GM21447 (cell line): ENCODE results near the gene MTCL1.
A peak's percentile ranks its signal among the peaks of the same experiment; 100 is the strongest.

Source experiments
- ATAC-seq: cut with Tn5 transposase; IDR thresholded peaks from one replicate; pipeline ENCODE4 v1.9.1; 2021; ENCODE audit not compliant: unreplicated experiment

MTCL1 gene

DNA sequence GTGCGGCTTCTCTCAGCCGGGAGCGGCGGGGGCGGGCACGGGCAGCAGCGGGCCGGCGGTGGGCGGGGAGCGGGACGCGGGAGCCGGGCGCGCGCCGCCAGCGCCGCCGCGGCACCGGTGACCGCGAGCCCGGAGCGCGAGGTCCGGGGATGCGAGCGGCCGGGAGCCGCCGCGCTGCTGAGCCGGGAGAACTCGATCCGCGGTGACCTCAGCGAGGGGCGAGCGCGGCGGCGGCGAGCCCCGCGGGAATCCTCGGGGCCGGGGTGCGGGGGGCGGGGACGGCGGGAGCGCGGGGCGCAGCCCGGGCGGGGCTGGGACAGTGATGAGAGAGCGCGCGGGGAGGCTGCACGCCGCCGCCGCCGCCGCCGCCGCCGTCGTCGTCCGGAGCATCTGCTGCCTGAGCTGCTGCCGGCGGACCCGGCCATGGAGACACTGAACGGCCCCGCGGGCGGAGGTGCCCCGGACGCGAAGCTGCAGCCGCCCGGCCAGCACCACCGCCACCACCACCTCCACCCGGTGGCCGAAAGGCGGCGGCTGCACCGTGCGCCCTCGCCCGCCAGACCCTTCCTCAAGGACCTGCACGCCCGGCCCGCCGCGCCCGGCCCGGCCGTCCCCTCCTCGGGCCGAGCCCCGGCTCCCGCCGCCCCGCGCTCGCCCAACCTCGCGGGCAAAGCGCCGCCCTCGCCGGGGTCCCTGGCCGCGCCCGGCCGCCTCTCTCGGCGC, at the start of gene MTCL1:
TSS of gene MTCL1 (plus strand) at position 319 of the 723 bp plus-strand sequence. CDS start at position 424, 105 bp downstream.
- peak; percentile 39 for ATAC-seq

DNA sequence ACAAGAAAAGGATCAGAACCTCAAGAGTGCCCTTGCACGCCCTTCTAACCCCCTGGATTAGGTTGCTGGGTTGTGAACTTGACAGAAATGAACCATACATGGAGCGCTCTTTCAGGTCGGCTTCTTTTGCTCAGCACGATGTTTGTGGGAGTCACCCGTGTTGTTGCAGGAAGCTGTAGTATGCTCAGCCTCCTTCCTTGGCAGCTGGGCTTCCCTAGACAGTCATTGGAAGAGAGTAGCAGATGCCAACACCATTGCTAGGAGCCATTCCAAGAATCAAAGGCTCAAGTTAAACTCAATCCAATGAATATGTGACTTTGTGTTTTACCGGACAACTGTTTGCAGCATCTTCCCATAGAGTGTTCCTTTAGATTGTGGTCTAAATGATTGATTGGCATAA, 49.1 kb upstream of the MTCL1 start:
- no peak for ATAC-seq

DNA sequence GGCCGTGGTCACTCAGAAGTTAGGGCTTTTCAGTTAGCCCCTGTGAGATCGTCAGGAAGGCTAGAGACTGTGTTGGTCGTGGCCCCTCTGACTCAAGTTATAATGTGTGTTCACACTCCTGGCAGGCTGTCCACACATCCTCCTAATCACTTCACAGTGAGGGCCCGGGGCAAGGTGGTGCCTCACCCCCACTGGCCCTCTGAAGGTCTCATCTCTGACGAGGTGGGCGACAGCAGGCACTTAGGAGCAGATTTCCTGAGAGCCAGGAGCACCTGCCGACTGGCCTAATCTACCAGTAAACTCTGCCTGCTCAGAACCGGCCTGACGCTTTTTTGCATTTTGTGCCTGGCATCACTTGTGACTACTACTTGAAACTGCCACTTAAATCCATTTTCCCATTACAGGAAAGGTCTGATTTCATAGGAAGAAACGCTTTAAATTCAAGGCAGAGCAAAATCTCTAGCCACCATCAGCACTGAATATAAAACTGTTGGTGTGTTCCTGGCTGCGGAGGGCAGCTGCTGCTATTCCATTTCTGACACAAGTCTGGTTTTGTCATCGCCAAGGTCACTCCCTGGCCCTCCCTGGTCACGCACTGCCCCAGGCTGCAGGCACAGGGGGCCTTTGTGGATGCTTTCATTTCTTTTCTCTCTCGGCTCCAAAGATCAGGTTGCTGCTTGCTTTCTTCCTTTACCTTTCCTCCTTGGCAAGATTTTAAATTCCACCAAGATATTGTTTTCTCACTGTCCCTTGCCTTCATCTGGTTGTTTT, 48.1 kb upstream of the MTCL1 start:
- ATAC-seq = no peak

DNA sequence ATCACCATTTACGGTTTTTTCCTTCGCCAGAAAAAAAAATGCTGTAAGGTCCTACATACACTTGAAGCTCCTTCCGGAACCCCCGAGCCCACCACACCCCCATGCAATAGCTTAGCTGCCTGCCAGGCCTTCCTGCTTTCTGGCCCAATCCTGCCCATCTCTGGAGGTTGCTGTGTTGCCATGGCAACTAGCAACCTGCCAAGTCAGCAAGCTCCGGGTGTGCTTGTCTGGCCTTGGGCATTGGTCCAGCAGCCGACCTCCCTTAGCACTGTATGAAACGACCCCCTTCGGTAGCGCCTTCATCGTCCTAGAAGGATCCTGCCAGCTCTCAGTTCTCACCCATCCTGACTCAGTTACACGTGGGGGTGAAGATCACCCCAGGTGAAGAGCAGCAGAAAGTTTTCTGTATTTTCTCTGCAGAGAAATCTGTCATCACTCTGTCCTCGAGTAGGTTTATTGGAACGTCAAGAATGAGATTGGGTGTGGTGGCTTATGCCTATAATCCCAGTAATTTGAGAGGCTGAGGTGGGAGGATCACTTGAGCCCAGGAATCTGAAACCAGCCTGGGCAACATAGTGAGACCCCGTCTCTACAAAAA, 47.4 kb upstream of the MTCL1 start:
- ATAC-seq = no peak

DNA sequence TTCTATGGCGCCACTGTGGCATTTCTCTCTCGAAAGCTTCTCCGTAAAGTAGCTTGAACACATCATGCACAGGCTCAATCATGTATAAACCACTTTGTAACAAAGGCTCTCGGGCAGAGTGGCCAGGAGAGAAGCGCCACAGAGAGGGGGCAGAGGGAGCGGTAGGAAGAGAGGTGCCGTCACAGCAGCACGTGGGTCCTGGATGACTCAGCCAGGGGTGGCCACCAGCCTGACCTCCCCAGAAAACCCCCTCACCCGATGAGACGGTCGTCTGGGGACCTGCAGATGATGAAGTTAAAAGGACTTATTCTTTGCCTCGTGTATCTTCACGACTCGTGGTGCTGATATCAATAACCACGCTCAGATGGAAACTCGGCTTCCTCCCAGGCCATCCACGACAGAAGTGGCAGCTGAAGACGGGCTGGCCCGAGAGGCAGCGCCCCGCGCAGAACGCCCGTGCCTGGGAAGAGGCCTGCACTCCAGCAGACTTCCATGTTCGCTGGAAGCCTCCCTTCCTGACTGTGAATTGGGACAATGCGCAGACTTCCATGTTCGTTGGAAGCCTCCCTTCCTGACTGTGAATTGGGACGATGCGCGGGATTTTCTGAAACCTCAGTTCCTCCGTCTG, 46.4 kb upstream of the MTCL1 start:
- no peak for ATAC-seq

DNA sequence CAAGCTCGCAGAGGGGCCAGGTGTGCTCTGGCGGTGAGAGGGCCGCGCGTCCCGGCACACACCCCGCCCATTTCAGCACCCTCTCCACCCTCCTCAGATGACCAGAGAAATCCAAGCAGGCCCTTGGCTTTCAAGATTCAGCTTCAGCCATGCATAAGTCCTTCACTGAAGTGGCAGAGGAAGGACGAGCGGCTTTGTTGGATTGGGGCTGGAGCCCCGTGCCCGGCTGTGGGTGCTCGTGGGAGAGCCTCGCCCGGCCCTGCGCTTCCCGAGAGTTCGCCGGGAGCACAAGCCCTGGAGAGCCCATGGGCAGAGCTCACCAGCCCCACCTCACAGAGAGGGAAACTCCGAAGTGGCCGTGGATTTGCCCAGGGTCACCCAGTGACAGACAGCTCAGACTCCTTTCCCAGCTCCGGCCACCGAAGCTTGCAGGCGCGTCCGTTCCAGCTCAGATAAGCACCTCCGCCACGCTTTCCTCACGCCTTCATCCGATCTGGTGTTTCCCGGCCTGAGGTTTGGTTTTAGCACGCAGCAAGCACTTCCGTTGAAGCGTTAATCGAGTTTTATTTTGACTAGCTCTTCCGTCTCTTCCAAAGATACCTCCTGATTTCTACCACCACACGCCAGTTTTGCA, 45.6 kb upstream of the MTCL1 start:
- ATAC-seq = no peak

DNA sequence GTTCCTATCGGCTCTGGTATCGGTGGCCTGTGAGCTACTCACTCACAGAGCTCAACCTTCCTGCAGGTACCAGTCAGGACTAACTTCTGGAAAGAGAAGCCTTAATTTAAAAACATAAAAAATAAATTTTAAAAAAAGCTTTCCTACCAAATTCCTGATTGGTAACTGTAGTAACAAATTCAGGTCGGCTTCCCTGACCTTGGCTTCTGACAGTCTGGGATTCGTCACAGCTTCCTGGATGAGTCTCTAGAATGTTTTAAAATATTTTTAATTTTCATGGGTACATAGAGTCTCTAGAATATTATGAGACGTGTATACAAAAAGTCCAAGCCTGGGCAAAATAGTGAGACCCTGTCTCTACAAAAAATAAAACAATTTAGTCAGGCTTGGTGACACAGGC, 45.0 kb upstream of the MTCL1 start:
- no peak for ATAC-seq

DNA sequence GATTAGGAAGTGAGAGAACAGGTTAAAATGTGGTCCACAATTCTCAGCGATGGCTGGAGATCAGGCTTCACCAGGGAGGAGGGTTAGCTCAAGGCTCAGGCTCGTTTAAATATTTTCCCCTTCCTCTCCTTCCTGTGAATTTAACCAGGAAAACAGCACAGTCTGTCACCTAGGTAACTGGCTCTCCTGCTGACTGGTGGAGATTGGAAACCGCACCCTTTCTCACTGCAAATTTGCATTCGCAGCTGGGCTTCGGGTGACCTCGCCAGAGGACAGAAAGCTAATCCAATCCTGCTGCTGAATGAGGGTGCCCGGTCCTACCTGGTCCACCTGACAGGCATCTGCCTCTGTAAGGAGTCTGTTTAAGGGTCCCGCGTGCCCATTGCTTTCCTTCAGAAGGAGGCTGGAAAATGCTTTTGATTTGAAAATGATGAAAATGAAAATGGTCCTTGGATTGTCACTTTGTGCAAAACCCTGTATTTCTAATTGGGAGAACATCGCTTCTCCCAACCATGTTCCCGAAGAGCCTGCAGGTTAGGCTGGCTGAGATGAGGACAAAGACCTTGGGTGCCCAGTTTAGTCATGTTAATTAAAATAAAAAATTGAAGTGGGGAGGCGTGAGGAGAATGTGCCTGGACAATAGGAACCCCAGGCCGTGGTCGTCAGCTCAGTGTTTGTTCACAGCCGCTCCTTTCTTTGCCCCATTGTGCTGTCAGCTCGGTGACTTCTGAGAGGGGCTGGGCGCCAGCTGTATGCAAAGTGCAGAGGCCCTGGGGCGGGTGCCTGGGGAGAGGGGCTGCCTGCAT, 43.4 kb upstream of the MTCL1 start:
- no peak for ATAC-seq

DNA sequence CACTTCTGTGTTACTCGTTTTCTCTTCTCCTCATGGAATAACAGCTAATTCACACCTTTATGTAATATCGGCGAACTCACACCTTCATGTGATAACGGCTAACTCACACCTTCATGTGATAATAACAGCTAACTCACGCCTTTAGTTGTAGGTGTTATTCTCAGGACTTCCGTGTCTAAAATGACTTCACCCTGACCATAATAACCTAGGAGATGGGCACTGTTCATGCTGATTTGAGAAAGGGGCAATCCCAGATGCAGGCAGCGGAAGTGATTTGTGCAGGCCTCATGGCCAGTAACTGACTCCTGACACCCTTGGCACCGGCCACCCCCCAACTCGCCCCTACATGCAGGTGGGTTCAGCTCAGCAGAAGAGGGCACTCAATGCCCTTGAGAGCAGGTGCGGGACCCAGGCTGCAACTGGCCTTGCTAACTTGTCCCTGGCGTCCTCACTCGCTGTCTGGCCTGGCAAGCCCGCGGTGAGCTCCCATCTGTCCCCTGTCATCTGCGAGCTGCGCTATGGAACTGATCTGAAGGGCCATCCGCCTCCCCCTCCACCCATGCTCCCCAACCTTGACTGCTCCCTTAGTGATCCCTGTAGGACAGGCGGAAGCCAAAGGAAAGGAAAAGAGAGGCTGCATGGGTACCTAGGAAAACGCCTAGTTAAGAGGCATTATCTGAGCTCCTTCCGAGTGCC, 42.6 kb upstream of the MTCL1 start:
- ATAC-seq = no peak

DNA sequence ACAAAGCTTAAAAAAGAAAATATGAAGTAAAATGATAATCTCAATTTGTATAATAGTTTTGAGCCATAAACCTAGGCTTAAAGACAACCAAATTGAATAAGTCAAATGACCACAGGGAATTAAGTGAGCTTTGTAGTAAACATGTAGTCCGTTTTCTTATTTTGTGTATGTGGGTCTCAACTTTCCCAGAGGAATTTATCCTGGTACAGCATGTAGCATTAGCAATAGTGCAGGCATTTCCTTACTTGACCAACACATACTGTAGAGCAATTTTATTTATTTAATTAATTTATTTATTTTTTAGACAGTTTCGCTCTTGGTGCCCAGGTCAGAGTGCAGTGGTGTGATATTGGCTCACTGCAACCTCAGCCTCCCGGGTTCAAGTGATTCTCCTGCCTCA, 37.5 kb upstream of the MTCL1 start:
- no peak for ATAC-seq

DNA sequence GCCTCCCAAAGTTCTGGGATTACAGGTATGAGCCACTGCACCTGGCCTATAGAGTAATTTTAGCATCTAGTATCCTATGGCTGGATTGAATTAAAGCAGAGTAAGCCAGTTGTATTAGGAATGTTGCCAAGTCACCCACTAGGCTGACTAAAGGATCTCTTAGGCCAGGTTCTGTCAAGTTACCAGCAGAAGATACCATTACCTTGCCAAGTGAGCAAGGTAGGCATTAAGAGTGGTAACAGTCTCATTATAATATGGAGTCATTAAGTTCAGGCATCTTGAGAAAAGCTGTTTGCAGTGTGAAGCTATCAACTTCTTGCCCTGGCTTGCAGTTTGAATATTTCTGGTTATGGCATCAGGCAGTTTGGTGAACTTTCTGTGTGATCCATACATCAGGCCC, 37.0 kb upstream of the MTCL1 start:
- ATAC-seq = no peak

DNA sequence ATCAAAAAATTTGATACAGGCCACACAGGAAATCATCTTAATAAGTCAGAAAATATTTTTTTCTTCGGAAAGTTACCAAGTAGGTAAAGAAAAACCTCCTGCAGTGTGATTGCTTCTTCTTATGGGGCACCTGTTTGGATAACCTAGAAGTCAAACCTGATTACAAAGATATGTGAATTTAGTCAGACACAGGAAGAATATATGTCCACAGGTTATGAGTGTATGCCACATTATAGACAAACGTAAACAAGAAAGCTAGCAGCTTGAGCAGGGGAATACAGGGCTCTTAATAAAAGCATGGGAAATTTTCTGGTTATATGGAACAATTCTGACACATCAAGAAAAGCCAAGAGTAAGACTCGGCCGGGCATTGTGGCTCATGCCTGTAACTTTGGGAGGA, 35.8 kb upstream of the MTCL1 start:
- ATAC-seq = no peak

DNA sequence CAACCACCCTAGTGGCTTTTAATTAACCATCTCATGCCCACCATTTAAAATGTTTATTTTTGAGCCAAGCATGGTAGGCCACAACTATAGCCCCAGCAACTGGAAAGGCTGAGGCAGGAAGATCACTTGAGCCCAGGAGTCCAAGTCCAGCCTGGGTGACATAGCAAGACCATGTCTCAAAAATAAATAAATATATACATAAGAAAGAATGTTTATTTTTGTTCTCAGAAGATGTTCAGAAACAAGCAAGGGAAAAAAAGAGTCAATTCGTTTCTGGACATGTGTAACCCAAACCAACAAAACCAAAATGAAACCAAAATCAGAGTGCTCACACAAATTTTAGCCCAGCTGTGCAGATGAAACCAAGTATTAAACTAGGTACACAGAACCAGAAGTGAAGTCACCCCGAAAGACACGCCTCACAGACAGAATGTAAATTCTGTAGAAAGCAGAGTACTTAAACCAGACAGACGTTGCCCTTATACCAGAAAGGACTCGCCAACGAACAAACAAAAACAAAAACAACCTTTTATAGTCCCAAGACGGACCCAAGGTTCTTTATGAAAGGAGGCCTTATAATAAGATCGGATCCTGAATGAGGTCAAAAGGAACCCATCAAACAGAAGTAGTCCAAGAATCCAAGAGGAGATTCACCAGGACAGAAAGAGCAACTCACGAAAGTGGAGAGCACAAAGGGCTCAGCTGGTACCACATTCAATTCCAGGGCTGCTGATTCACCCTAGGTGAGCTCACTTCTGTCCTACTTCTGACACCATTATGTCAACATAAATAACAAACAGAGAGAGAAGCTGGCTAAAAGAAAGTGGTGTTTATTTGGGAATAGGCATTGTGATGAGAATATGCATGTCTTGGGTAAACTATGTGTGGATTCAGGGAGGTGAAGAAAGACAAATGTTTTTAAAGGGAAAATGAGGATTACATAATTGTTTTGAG, 31.8 kb upstream of the MTCL1 start:
- peak; percentile 77 for ATAC-seq

DNA sequence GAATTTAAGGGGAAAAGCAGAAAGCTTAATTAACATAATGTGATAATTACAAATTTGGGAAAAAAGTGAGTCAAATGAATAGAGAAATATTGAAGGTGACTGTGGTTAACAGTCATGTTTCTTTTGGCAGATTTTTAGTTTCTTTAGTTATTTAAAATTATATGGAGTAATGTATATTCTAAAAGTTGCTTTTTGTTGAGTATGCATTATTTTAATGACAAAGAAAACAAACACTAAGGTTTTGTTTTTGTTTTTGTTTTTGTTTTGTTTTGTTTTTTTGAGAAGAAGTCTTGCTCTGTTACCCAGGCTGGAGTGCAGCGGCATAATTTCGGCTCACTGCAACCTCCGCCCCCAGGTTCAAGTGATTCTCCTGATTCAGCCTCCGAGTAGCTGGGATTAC, 30.3 kb upstream of the MTCL1 start:
- ATAC-seq = no peak

DNA sequence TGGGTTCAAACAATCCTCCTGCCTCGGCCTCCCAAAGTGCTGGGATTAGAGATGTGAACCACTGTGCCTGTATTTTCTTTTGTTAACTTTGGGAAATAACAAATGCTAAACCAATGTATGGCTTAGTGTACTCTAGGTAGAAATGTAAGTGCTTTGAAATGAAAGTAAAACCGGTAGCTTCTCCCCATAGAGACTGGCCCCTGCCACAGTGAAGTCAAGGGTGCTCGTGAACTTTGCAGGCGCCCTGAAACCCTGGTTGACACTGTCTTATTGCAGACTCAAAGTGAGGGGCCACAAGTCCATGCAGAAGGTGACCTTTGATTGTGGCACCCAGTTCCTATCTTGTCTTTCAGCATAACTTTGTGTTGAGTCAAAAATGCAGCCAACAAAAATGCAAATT, 24.2 kb upstream of the MTCL1 start:
- ATAC-seq = no peak

DNA sequence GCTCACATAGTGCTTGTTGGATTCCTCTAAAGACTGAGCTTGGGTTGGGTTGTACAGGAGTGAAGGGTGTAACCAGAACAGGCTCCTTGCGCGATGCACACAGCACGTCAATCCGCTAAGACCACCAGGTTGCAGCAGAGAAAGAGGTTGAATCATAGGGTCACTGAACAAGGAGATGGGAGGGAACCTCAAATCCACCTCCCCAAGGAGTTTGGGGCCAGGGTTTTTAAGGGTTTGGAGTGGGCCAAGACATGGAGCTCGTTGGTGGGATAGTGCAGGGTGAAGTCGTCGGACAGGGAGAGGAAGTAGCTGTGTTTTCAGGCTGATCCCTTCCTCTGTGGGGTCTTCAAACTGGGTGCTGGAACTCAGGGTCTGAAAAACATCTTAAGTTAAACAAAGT, 20.8 kb upstream of the MTCL1 start:
- ATAC-seq = no peak

DNA sequence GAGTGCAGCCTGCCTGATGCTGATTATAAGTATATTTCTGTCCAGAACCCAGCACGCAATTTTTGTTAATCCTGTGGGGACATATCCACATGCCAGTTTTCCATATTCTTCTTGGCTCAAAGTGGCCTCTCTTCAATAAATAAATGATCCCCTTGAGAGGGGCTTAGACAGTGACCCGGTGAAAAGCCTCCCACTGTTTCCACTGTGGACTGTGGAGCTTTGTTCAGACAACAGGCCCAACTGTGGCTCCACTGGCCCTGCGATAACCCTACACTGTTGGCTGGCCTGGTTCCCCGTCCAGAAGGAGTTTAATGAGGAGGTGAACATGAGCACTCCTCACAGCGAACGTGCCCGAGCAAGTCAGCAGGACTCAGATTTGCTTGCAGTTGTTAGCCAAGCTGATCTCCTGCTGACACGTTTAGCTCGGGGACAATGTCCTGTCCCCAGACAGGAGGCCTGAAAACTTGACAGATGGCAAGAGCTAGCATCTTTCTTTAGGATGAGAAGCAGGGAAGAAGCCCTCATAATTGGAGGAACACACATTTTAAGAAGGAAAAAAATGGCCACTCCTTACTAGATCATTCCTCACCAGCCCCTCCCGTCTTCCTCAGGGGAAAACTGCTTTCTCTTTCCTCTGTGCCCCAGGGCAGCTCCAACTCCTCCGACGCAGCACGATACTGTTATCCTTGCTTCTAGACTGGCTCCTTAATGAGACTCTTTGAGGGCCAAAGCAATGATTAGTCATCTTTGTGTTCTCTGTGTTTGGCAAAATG, 20.0 kb upstream of the MTCL1 start:
- no peak for ATAC-seq

DNA sequence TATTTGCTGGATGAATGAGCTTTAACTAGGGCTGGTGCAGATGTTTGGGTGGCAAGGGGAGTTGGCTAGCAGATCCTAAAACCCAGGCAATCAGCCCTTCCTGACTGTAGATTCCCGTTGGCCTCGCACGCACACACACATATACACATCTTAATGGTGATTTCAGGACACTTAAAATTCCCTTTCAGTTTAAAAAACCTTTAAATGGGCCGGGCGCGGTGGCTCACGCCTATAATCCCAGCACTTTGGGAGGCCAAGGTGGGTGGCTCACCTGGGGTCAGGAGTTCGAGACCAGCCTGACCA, 19.5 kb upstream of the MTCL1 start:
- ATAC-seq = no peak
